GM19043 (cell line): ENCODE data around the gene CLVS2.

Experiments
- ATAC-seq: cut with Tn5 transposase; IDR thresholded peaks from one replicate; pipeline ENCODE4 v1.9.1; 2021; ENCODE audit warnings: low read depth; ENCODE audit not compliant: unreplicated experiment

Gene CLVS2

DNA sequence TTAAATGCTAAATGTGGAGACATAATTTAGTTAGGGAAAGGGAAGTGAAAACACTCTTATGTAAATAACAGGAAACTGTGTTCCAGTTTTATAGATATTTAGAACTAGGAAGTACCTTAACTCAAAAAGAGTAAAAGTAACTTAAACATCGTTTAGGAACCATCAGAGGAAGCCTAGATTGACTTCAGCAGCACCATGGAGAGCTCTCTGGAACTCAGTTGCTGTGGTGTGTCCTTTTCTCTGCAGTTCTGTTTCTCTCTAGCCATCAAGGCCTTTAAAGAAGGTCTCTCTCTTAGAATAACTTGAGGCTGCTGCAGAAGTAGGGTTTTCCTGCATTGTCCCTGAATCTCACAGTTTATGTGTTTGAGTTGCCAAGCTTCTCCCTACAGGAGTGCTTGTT is 26.9 kb downstream of the CLVS2 start:
- ATAC-seq, result no peak

DNA sequence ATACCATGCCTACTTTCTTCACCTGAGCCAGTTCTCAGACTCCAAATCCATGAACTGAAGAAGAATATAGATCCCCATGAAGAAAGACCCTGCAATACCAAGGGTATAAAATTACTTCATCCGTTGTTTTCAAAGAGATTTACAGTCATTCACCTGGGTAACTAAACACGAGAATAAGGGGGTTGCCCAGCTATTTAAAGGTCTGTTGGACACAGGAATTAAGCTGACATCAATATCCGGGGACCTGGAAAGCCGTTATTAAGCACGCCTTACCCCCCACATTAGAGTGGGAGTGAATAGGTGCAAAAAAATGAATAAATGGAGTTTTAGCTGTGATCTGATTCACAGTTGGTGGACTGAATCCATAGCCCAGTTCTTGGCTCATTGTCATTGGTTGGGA is 28.9 kb downstream of the CLVS2 start:
- ATAC-seq, result no peak

DNA sequence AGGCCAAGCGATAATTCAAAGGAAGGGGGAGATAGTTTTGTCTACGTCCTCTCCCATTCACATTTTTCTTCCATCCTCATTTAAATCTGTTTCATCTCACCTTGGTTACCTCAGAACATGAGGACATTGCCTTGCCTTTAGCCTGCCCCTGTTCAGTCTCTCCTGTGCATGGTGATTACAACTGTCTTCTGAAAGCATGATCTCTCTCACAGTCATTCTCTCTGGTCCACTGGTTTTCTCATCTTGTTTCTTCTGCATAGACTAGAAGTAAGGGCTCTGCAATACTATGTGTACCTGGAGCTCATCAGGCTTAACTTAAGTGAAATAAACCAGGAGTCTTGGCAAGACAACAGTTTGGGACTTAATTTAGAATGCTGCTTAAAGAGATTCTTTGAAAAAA is 31.4 kb downstream of the CLVS2 start:
- no peak for ATAC-seq

DNA sequence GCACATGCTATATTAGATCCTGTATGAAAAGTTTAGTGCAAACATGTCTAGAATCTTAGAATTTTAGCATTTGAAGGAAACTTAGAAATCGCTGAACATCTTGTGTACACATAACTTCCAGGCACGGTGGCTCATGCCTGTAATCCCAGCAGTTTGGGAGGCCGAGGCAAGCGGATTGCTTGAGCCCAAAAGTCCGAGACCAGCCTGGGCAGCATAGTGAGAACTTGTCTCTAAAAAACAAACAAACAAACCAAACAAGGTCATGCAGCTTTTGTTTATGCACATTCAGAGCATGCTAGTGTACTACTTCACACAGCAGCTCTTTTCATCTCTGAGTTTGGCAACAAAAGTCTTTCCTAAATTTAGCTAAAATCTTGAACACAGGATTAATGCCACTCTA is 32.2 kb downstream of the CLVS2 start:
- ATAC-seq, result no peak

DNA sequence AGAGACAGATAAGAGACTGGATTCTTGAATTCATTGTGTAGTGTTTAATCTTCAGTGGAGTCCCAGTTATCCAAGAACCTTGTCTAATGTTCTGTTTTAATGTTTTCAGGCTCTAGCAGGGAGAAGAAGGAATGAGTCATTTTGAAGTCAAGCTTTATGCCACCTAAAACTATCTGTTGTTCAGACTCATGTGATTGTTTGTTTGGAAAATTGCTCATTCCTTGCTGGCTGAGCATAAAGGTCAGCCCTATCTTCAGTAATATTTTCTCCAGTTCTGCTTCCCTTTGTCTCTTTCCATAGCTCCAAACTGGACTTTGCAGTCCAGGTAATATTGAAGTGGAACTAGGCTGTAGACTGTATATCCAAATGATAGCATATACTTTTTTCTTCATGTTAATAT is 34.2 kb downstream of the CLVS2 start:
- no peak for ATAC-seq

DNA sequence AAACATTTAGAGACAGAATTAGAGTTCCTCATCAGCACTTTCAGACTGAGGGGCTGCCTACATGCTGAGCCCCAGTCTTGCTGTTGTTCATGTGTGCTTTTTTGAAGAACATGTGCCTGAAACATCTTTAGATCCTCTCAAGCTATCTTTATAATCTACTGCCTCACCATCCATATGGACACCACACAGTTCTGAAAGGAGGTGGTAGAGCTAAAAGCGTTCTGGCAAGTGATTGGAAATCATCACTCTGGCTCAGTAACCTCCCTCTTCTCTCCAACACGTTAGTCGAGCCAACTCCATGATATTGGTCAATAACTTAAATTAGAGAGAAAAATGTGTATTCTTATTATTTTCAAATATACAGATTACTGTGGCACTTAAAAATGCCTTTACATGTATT is 40.6 kb downstream of the CLVS2 start:
- no peak for ATAC-seq

DNA sequence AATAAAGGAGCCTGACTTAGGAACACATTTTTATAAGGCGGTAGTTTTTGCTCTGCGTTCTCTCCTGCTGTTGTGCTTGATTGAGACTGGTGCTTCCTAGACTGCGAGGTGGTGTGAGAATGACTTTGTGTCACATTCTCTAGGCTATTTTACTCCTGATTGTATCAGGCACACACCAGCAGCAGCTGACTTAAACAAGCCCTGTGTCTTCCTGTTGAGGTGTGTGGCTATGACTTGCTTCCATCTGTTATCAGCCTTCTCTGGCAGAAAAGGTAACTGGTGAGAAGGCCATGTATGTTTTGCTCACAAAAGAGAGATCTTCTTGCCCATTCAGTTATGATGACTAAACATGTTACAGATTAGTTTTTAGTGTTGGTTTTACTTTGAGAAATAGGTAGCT is 43.4 kb downstream of the CLVS2 start:
- ATAC-seq, result no peak

DNA sequence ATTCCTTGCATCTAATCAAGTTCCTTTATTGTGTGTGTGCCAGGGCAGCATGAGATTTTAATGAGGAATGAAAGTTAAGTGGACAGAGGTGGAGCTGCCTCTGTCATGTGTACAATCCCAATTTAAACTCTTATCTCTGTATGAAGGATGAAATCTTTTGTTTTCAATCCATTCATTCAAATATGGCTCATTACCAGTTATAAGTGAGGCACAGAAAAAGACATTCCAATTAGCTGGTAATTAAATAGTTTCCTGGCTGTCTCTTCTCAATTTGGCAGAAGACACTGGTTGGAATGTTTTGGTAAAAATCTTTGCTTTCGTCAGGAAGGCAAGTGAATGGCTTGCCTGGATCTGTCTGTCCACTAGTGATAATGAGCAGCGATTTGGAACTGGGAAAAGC is 46.4 kb downstream of the CLVS2 start:
- no peak for ATAC-seq

DNA sequence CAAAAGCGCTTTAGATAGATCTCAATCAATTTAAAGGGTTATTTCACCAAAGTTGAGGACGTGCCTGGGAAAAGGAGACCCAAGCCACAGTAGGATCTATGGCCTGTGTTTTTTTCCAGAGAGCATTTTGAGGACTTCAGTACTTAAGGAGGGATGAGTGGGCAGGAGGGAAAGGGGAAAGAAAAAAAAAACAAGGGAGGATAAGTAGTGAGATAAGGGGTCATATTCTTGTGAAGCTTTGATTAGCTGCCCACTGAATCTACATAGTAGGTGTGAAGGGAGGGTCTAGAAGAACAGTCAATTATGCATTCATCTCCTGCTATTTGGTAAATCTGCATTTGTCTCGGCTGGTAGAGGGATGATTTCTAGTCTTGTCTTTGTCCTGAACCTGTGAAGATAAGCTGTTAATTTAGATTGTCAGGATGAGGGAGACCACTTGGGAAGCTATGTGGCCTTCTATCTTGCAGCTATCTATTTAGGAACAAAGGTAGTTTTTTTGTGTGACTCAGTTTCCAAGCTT is 48.4 kb downstream of the CLVS2 start:
- ATAC-seq, result no peak

DNA sequence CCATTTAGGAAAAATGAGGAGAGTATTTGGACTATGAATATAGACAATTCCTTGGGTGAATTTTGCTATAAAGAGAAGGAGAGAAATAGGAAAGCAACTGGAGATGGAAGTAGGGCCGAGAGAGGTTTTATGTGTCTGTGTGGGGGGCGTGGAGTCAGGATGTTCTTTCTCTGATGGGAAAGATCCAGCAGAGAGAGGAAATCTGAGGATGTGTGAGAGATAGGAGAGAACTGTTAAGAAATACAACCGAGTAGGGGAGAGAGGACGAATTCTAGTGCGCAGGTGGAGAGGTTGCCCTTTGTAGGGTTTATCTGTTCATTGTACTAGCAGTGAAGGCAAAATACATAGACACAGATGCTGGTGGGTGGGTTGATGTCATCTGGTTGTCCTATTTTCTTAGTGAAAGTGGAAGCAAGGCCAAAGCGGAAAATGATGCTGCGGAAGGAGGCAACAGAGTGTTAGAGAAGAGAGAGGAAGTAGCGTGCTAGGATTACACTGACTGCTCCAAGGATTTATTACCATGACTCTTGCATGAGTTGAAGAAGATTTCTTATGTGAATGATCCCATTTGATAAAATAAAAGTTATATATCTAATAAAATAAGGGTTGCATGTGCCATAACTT is 57.7 kb downstream of the CLVS2 start:
- no peak for ATAC-seq

DNA sequence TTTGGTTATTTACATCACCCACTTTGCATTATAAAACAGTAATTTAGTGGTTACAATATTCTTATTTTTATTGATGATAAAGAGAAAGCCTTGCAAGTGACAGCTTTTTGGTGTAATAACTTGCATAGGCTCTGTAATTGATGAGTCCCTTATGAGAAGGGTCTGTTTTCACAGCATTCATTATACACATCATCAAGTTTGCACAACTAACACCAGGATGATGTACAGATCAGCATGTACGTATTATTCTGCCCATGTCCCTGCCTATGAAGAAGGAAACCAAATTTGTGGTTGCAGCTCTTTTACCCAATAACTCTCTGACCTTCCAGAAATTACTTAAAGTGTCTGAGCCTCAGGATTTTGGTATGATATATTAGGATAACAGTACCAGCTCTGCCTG is 59.2 kb downstream of the CLVS2 start:
- ATAC-seq, result no peak

DNA sequence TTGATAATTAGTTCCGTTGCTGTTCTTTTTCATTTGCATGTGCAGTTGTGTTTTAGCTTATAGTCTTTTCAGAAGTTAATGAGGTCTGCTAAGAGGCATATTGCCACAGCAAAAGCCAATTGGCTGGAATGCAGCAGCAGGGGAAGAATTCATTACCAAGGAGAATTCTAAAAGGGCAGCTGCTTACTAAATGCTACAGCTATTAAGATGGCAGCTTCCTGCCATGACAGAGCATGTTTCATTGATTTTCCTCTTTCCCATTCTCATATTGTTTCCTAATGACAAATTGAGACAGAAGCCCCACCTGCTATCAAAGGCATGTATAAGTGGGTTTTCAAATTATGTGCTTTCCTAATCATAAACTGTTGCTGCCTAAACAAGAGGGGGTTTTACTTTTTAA is 66.6 kb downstream of the CLVS2 start:
- ATAC-seq, result no peak

DNA sequence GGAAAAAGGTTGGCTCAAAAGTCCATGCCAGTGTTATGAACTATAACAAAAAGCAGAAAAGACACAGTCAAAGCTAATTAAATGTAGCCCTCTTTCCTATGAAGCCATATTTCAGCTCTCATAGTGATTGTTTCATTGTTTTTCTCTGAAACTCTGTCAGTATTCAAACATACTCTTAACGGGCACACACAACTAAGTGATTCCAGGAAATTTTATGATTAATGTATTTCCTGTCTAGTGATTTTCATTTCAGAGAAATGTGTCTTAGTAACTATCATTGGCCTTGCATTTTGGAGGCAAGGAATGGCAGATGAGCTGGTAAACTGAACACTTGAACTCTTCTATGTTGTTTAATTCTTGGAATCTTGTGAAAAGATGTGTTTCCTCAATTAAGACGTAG is 68.0 kb downstream of the CLVS2 start:
- no peak for ATAC-seq

DNA sequence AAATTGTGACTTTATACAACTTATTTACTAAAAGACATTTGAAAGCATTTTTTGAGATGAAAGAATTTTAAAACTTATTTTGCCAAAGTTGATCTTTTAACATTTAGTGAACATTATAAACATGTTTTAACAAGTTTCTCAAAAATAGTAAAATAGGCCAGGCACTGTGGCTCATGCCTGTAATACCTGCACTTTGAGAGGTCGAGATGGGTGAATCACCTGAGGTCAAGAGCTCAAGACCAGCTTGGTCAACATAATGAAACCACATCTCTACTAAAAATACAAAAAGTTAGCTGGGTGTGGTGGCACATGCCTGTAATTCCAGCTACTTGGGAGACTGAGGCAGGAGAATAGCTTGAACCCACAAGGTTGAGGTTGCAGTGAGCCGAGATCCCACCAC is 78.6 kb downstream of the CLVS2 start:
- no peak for ATAC-seq

DNA sequence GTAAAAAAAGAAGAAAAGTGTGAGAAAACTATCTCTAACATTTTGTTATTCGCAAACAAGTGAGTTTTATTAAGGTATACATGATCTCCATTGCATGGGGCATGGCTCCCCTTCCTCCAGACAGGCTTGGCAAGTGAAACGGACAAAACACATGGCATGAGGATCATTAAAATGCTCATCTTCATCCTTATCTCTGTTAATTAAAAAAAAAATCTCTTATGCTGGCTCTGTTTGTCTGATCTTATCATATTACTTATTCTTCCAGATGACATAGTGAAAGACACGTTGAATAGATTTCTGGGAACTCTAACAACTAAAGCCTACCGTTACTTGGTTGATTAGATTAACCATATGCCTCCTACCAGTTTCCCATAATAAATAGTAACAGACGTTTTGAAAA is 89.4 kb downstream of the CLVS2 start:
- ATAC-seq, result no peak

DNA sequence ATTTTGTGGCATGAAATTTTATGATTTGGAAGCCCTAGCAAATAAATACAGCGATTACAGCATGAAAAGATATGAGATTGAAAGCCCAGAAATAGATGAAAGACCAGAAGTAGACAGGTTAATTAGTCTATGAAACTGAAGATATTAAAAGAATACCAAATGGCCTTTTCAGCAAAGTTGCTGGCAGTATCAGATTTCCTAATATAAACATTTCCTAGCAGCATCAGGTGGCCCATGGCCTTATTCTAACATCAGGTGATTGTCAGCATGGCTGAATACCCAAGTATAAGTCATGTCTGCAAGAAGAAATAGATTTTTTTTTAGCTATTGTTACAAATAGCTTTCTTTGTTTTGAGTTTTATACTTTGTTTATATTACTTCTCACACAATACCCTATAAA is 93.2 kb downstream of the CLVS2 start:
- ATAC-seq, result no peak

DNA sequence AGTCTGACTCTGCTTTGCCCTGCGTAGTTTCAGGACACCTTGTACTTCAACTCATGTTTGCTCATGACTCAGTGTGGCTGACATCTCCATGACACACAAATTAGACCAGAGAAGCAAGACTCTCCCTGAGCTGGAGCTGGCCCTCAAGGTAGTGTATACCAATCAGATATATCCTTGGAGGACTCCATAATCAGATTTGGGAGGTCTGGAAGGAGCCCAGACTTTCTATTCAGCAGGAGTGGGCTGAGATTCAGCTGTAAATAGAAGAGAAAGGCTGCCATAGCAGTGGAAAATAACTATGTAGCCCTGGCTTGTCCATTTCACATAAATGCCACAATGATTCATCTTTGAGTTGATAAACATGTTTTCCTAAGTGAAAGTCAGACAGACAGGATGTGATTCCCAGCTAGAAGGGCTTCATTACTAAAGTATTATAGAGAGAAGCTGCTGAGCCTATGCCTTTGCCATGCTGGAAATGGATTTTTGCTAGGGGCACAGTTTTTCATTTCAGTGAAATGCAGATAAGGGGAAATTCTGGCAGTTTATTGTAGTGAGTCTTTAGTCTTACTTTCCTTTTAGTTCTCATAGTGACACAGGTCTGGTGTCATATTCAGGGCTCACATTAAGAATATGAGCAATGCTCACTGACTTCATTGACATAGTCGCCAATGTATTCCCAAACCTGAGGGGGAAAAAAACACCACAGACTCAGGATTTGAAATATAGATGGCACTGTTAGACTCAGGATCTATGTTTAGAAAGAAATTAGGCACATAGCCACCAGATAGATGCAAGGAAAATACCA is 95.3 kb downstream of the CLVS2 start:
- no peak for ATAC-seq

DNA sequence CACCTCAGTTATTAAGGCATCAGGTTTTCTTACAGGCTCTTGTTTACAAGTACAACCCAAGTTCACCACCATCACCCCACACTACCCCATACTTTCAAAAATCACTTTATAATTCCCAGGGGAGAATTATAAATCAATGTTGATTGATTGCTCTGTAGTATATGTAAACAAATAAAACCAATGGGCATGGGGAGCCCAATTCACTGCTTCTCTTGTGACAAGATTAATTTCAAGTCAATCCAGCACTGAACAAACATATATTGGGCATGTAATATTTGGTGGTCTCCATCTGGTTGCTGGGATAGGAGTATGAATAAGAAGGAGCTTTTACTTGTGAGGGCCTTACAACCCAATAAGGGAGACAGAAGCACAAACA is 95.8 kb downstream of the CLVS2 start:
- ATAC-seq, result no peak

DNA sequence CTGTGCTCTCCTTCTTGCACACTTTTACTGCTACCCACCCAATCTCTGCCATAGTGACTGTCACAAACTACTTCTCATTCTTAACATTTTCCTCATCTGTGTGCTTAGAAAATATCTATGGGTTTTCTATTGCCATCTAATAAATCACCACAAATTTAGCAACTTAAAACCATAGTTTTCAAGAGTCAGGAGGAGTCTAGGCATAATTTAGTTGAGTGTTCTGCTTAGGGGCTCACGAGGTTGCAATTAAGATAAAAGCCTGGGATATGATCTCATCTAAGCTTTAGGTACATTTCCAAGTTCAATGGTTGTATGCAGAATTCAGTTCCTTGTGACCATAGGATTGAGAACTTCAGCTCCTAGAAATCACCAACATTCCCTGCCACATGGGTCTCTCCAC is 98.8 kb downstream of the CLVS2 start:
- ATAC-seq, result no peak

DNA sequence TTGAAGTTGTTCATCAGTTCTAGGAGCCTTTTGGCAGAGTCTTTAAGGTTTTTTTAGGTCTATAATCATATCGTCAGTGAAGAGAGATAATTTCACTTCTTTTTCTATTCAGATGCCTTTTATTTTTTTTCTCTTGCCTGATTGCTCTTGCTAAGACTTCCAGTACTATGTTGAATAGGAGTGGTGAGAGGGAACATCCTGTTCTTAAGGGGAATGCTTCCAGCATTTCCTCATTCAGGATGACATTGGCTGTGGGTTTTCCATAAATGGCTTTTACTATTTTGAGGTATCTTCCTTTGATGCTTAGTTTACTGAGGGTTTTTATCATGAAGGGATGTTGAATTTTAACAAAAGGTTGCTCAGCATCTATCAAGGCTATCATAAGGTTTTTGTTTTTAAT is 109.5 kb downstream of the CLVS2 start:
- no peak for ATAC-seq

DNA sequence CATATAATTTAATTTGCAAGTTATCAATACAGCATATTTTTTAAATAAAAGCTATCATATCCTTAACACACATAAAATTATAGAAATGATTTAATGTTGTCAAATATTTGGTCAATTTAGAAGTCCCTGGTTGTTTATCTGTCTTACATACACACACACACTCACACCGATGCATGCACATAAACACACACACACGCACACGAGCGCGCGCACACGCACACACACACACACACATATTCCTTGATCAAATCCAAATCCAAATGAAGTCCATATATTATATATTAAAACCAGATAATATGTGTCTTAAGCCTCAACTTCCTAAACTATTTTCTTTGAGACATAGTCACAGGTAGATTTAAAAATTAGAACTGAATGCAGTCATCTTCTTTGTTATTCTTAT is 120.3 kb downstream of the CLVS2 start:
- no peak for ATAC-seq

DNA sequence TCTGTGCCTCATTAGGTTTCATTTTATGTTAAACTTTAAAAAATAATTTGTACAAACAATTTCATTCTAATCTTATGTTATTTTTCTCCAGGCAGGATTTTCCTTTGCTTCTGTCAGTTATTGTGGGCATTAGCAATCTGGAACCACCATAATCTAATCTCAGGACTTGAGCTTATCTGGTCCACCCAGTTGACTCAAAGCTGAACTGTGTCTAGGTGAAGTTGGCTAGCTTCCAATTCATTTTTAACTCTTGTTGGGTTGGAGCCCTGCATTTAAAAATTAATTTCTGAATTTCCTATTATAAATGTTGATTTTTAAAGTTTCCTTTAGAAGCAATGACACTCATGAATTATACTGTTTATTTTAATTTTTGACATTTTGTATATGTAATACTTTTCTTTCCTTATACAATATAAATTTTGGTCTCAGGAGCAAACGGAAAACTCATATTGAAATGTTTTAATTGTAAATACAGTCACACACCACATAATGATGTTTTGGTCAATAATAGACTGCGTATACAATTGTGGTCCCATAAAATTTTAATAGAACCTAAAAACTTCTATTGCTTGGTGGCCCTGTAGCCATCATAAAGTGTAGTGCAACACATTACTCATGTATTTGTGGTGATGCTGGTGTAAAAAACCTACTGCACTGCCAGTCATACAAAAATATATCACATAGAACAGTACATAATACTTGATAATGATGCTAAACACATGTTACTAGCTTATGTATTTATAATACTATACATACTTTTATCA is 121.3 kb downstream of the CLVS2 start:
- ATAC-seq, result no peak
